H1 (cell line): ENCODE data around the gene DLG1. TPM values are rescaled to one million over a fixed set of nuclear protein-coding genes. Genes with fewer than 3 reads are reported as not detected.

Experiments
- RFX5 ChIP-seq: IDR thresholded peaks from 2 replicates; pipeline ENCODE4 v1.6.1; 2011; ENCODE audit warnings: low read depth, low read length, improper control_type of control experiment, borderline replicate concordance
- polyA plus RNA-seq, 7 experiments: library from polyadenylated mRNA; depleted of rRNA in 3 of 7; stranded (reverse) in 5 of 7; unstranded in 2 of 7; fragments of >200 nt in 5 of 7; fragments of 200-250 nt in 2 of 7; gene quantifications; 1 replicate in 5 of 7; 2 replicates in 1 of 7; 4 replicates in 1 of 7; pipeline versions ENCODE4 v1.2.1 to v1.2.3, GENCODE V29; 2011 to 2013; ENCODE audit warnings: missing spikeins in 2 of 7, mixed read lengths in 2 of 7
- total RNA-seq: library from RNA; stranded (reverse); fragmentation: NEBNext Ultra II Directional; extraction: Animal tissue kit (Norgen Biotek cat#: 25700); gene quantifications from 2 replicates; pipeline ENCODE4 v1.2.1, GENCODE V29; 2021

The DLG1 gene
- total and polyA plus RNA-seq, 2 of the 8 experiments (the other 6 are each of a cell fraction or from before 2014, with no cell fraction given) = 13.4 to 78.8 TPM

- no peak for TF ChIP-seq RFX5
Measured at GRCh38 chr3:197306374-197307086, 8.1 kb upstream of the DLG1 start (continued).
